ENCODE measurements around the gene OLIG1. TPM values are rescaled to one million over a fixed set of nuclear protein-coding genes. Genes with fewer than 3 reads are reported as not detected.

Gene OLIG1
- polyA plus RNA-seq, 1 of the 3 experiments (the other 2 are of a cell fraction): not detected

DNA sequence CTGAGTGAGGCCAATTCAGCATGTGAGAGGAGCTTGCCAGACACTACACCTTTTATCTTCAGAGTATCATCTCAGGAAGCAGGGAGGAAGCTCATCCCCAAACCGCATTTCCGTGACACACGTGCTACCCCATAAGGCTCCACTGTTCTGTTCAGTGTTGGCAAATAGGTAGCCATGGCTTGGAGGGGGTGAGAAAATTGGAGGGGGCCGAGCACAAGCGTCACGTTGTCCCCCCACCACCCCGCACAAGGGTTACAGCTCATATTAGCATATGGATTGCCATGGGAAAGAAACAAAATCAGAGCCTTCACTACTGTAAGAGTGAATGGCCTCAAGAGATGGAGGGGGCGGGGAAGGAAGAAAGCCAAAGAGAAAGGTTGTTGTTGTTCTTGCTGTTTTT, 46.7 kb downstream of the OLIG1 start:
- no peaks in the 10 kb centered on the region for H3K9me2 ChIP-seq
- no peak overlapping the region for H3K4me3 ChIP-seq (ENCODE audit: low read depth in 2 of 2, low read length in 1 of 2)
- no peaks in the 10 kb centered on the region for H3F3A ChIP-seq (replicated peaks; ENCODE audit: insufficient read depth)
- H3K27ac ChIP-seq (ENCODE audit: low read depth in 2 of 2, low read length in 1 of 2): no peak overlapping the region
- no peaks in the 10 kb centered on the region for H3K36me3 ChIP-seq (replicated peaks in 1 of 2; ENCODE audit: control insufficient read depth in 1 of 2, insufficient read depth in 2 of 2, low read length in 1 of 2)
- 9% methylated on average over 8 of the region's 8 CpGs for WGBS (ENCODE audit: low lambda C conversion rate)
- H3K79me2 ChIP-seq (ENCODE audit: insufficient read depth): no peaks in the 10 kb centered on the region
- no peak for TF ChIP-seq MEF2A (IDR thresholded peaks at IDR 0.05; ENCODE audit: borderline replicate concordance, low read depth)
- no peak for TF ChIP-seq TEAD4 (IDR thresholded peaks at IDR 0.05; ENCODE audit: borderline replicate concordance, insufficient read depth)
- no peak for TF ChIP-seq RAD21 (IDR thresholded peaks at IDR 0.05; ENCODE audit: low read length)
- TF ChIP-seq TAF1 (IDR thresholded peaks at IDR 0.05; ENCODE audit: borderline replicate concordance, low read depth, low read length): no peak
- TF ChIP-seq, protein P1, sequence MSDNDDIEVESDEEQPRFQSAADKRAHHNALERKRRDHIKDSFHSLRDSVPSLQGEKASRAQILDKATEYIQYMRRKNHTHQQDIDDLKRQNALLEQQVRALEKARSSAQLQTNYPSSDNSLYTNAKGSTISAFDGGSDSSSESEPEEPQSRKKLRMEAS (IDR thresholded peaks at IDR 0.05; ENCODE audit: low read depth): no peak
- TF ChIP-seq FOXJ3 (CRISPR knock-in tag; IDR thresholded peaks at IDR 0.05): no peak
- TF ChIP-seq, protein P2, sequence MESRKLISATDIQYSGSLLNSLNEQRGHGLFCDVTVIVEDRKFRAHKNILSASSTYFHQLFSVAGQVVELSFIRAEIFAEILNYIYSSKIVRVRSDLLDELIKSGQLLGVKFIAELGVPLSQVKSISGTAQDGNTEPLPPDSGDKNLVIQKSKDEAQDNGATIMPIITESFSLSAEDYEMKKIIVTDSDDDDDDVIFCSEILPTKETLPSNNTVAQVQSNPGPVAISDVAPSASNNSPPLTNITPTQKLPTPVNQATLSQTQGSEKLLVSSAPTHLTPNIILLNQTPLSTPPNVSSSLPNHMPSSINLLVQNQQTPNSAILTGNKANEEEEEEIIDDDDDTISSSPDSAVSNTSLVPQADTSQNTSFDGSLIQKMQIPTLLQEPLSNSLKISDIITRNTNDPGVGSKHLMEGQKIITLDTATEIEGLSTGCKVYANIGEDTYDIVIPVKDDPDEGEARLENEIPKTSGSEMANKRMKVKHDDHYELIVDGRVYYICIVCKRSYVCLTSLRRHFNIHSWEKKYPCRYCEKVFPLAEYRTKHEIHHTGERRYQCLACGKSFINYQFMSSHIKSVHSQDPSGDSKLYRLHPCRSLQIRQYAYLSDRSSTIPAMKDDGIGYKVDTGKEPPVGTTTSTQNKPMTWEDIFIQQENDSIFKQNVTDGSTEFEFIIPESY (IDR thresholded peaks at IDR 0.05; ENCODE audit: borderline replicate concordance, low read depth): no peak
- TF ChIP-seq RXRA (IDR thresholded peaks at IDR 0.05; ENCODE audit: borderline replicate concordance, low read depth): no peak
- no peak for TF ChIP-seq EP300 (IDR thresholded peaks at IDR 0.05; ENCODE audit: borderline replicate concordance in 1 of 2, low read depth in 1 of 2, low read length in 1 of 2)
- TF ChIP-seq FOSL2 (IDR thresholded peaks at IDR 0.05; ENCODE audit: borderline replicate concordance, low read depth): no peak
- no peak for TF ChIP-seq NFIC (IDR thresholded peaks at IDR 0.05; ENCODE audit: borderline replicate concordance)
- TF ChIP-seq, protein P3, sequence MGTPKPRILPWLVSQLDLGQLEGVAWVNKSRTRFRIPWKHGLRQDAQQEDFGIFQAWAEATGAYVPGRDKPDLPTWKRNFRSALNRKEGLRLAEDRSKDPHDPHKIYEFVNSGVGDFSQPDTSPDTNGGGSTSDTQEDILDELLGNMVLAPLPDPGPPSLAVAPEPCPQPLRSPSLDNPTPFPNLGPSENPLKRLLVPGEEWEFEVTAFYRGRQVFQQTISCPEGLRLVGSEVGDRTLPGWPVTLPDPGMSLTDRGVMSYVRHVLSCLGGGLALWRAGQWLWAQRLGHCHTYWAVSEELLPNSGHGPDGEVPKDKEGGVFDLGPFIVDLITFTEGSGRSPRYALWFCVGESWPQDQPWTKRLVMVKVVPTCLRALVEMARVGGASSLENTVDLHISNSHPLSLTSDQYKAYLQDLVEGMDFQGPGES (IDR thresholded peaks at IDR 0.05; ENCODE audit: low read depth, low read length): no peak
- no peak for TF ChIP-seq EZH2phosphoT487 (IDR thresholded peaks at IDR 0.05; ENCODE audit: borderline replicate concordance, low read depth)
- no peak for TF ChIP-seq YY1 (IDR thresholded peaks at IDR 0.05; ENCODE audit: low read depth)
- TF ChIP-seq FOXM1 (IDR thresholded peaks at IDR 0.05; ENCODE audit: low read depth): no peak
- TF ChIP-seq CHD2 (IDR thresholded peaks at IDR 0.05; ENCODE audit: low read length, partially characterized antibody): no peak
- TF ChIP-seq, protein P4, sequence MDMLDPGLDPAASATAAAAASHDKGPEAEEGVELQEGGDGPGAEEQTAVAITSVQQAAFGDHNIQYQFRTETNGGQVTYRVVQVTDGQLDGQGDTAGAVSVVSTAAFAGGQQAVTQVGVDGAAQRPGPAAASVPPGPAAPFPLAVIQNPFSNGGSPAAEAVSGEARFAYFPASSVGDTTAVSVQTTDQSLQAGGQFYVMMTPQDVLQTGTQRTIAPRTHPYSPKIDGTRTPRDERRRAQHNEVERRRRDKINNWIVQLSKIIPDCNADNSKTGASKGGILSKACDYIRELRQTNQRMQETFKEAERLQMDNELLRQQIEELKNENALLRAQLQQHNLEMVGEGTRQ (IDR thresholded peaks at IDR 0.05; ENCODE audit: borderline replicate concordance, low read depth, low read length): no peak
- POLR2A ChIA-PET: no interaction called here
- H2AFZ ChIP-seq (ENCODE audit: low read depth): no peak overlapping the region
- H3K9ac ChIP-seq: no peak overlapping the region
- CTCF ChIA-PET: interaction anchor here (0.5 kb wide), 1 partner anchor 10 kb away, joined by 3 read pairs; no protein-coding TSS in a partner anchor
- no peaks in the 10 kb centered on the region for H3K4me1 ChIP-seq (ENCODE audit: control insufficient read depth in 1 of 2, insufficient read depth in 2 of 2, low read depth in 1 of 2, low read length in 1 of 2)
- peaks cover 96% of the 10 kb centered on the region for H3K27me3 ChIP-seq (ENCODE audit: insufficient read depth)
- DNase-seq: no peak
- no peaks in the 10 kb centered on the region for H4K20me1 ChIP-seq (ENCODE audit: insufficient read depth)
- no peaks in the 10 kb centered on the region for H3K9me3 ChIP-seq
- no peak overlapping the region for H3K4me2 ChIP-seq

All from SK-N-SH (cell line).